ENCODE measurements around the gene SORBS2.

Gene SORBS2

GRCh38 chr4:185623444-185624258 lies 188.3 kb downstream of the SORBS2 start:
- no peak overlapping the region for H2AFZ ChIP-seq (ENCODE audit: insufficient read depth, low read length, poor library complexity)
- H3K14ac ChIP-seq (ENCODE audit: low read length): no peak overlapping the region
- no peak overlapping the region for H3K18ac ChIP-seq (ENCODE audit: low read length)
- WGBS (ENCODE audit: extremely low coverage, insufficient coverage, insufficient read length): no CpG with 5 or more reads among the region's 46 CpGs
- no peaks in the 10 kb centered on the region for H3K79me1 ChIP-seq (ENCODE audit: low read length)
- DNase-seq: no peak
- H4K8ac ChIP-seq (ENCODE audit: low read depth, low read length): no peak overlapping the region
- no peak overlapping the region for H4K12ac ChIP-seq (ENCODE audit: low read depth, low read length)
- H2BK12ac ChIP-seq (ENCODE audit: low read length): no peak overlapping the region
- H3K4me2 ChIP-seq (ENCODE audit: low read length): no peak overlapping the region
- no peaks in the 10 kb centered on the region for H3K27me3 ChIP-seq (ENCODE audit: insufficient read depth, low read length)
- no peak overlapping the region for H3K27ac ChIP-seq (ENCODE audit: low read depth, low read length)
- no peaks in the 10 kb centered on the region for H3K4me1 ChIP-seq (ENCODE audit: control insufficient read depth in 1 of 2, insufficient read depth in 2 of 2, low read length in 2 of 2)
- no peaks in the 10 kb centered on the region for H3K79me2 ChIP-seq (ENCODE audit: control insufficient read depth, insufficient read depth, low read length, poor library complexity)
- H3K23ac ChIP-seq (ENCODE audit: low read length): no peak overlapping the region
- H3K36me3 ChIP-seq (ENCODE audit: control insufficient read depth in 1 of 2, insufficient read depth in 2 of 2, low read length in 2 of 2): no peaks in the 10 kb centered on the region
- no peak overlapping the region for H2AK5ac ChIP-seq (ENCODE audit: low read length)
- H3K9me3 ChIP-seq (ENCODE audit: insufficient read depth, low read depth, low read length): peaks cover 4% of the 10 kb centered on the region
- H2BK120ac ChIP-seq (ENCODE audit: insufficient read depth, low read length, poor library complexity): no peak overlapping the region
- H3K4me3 ChIP-seq (ENCODE audit: low read depth, low read length): no peak overlapping the region
- no peak overlapping the region for H4K91ac ChIP-seq (ENCODE audit: low read depth, low read length)
- no peak overlapping the region for H3K9ac ChIP-seq (ENCODE audit: low read length)
- no peak overlapping the region for H2BK5ac ChIP-seq (ENCODE audit: low read depth, low read length, poor library complexity)
- H3K4ac ChIP-seq (ENCODE audit: low read depth, low read length): no peak overlapping the region

DNA sequence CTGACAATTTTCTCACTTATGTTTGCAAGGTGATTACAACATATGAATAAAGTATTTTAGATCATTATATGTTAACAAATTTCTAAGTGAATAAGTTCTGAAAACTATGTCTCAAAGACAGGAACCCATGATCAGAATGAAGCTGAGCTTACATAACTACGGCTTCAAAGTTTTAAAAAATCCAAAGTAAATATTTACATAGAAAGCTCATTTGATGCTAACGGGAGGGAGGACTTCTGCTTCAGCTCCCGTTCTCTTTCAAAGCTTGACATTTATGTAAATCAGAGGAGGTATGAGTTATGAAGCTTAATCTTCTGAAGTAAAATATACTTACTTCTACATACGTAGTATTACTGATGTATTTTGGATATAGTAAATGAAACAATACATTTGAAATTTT lies 203.8 kb downstream of the SORBS2 start:
- no peaks in the 10 kb centered on the region for H3K4me1 ChIP-seq (ENCODE audit: control insufficient read depth in 1 of 2, insufficient read depth in 2 of 2, low read length in 2 of 2)
- H3K9ac ChIP-seq (ENCODE audit: low read length): no peak overlapping the region
- no peak overlapping the region for H3K4me2 ChIP-seq (ENCODE audit: low read length)
- no peak overlapping the region for H2BK5ac ChIP-seq (ENCODE audit: low read depth, low read length, poor library complexity)
- no peak overlapping the region for H3K4me3 ChIP-seq (ENCODE audit: low read depth, low read length)
- H3K79me1 ChIP-seq (ENCODE audit: low read length): no peaks in the 10 kb centered on the region
- no peak overlapping the region for H3K27ac ChIP-seq (ENCODE audit: low read depth, low read length)
- H3K27me3 ChIP-seq (ENCODE audit: insufficient read depth, low read length): no peaks in the 10 kb centered on the region
- H3K9me3 ChIP-seq (ENCODE audit: insufficient read depth, low read depth, low read length): no peaks in the 10 kb centered on the region
- H3K36me3 ChIP-seq (ENCODE audit: control insufficient read depth in 1 of 2, insufficient read depth in 2 of 2, low read length in 2 of 2): no peaks in the 10 kb centered on the region
- no CpG with 5 or more reads among the region's 4 CpGs for WGBS (ENCODE audit: extremely low coverage, insufficient coverage, insufficient read length)
- H2BK12ac ChIP-seq (ENCODE audit: low read length): no peak overlapping the region
- no peak overlapping the region for H2AFZ ChIP-seq (ENCODE audit: insufficient read depth, low read length, poor library complexity)
- H2AK5ac ChIP-seq (ENCODE audit: low read length): no peak overlapping the region
- no peak for DNase-seq
- no peak overlapping the region for H3K14ac ChIP-seq (ENCODE audit: low read length)
- H4K8ac ChIP-seq (ENCODE audit: low read depth, low read length): no peak overlapping the region
- H3K18ac ChIP-seq (ENCODE audit: low read length): no peak overlapping the region
- no peak overlapping the region for H4K91ac ChIP-seq (ENCODE audit: low read depth, low read length)
- H3K79me2 ChIP-seq (ENCODE audit: control insufficient read depth, insufficient read depth, low read length, poor library complexity): no peaks in the 10 kb centered on the region
- H3K23ac ChIP-seq (ENCODE audit: low read length): no peak overlapping the region
- H4K12ac ChIP-seq (ENCODE audit: low read depth, low read length): no peak overlapping the region
- H2BK120ac ChIP-seq (ENCODE audit: insufficient read depth, low read length, poor library complexity): no peak overlapping the region
- H3K4ac ChIP-seq (ENCODE audit: low read depth, low read length): no peak overlapping the region

DNA sequence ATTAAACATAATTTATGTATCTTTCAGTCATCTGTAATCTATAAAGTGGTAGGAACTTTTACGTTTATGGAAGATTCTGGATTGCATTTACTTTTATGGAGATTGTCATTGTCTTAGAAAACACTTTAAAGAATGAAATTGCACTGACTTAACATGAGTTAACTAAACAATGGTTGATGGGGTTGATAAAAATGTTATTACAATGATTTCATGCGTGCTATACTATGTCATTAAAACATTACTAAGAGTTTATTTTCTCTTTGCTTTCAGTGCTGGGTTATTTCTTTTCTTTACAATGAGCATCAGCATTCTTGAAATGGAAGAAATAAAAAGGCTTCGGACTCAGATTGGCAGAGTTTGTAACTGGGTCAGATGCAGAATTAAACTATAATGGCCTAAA lies 209.6 kb downstream of the SORBS2 start:
- H2AK5ac ChIP-seq (ENCODE audit: low read length): no peak overlapping the region
- no peaks in the 10 kb centered on the region for H3K79me2 ChIP-seq (ENCODE audit: control insufficient read depth, insufficient read depth, low read length, poor library complexity)
- no peak overlapping the region for H2BK5ac ChIP-seq (ENCODE audit: low read depth, low read length, poor library complexity)
- no peak overlapping the region for H2AFZ ChIP-seq (ENCODE audit: insufficient read depth, low read length, poor library complexity)
- no peak for DNase-seq
- no peak overlapping the region for H3K4me2 ChIP-seq (ENCODE audit: low read length)
- H4K8ac ChIP-seq (ENCODE audit: low read depth, low read length): no peak overlapping the region
- H3K4me1 ChIP-seq (ENCODE audit: control insufficient read depth in 1 of 2, insufficient read depth in 2 of 2, low read length in 2 of 2): no peaks in the 10 kb centered on the region
- no peak overlapping the region for H2BK120ac ChIP-seq (ENCODE audit: insufficient read depth, low read length, poor library complexity)
- no peak overlapping the region for H4K12ac ChIP-seq (ENCODE audit: low read depth, low read length)
- no peak overlapping the region for H3K4me3 ChIP-seq (ENCODE audit: low read depth, low read length)
- no peak overlapping the region for H3K18ac ChIP-seq (ENCODE audit: low read length)
- no peak overlapping the region for H4K91ac ChIP-seq (ENCODE audit: low read depth, low read length)
- no peak overlapping the region for H2BK12ac ChIP-seq (ENCODE audit: low read length)
- H3K27ac ChIP-seq (ENCODE audit: low read depth, low read length): no peak overlapping the region
- WGBS (ENCODE audit: extremely low coverage, insufficient coverage, insufficient read length): no CpG with 5 or more reads among the region's 3 CpGs
- no peak overlapping the region for H3K14ac ChIP-seq (ENCODE audit: low read length)
- H3K27me3 ChIP-seq (ENCODE audit: insufficient read depth, low read length): no peaks in the 10 kb centered on the region
- H3K4ac ChIP-seq (ENCODE audit: low read depth, low read length): no peak overlapping the region
- H3K36me3 ChIP-seq (ENCODE audit: control insufficient read depth in 1 of 2, insufficient read depth in 2 of 2, low read length in 2 of 2): no peaks in the 10 kb centered on the region
- H3K9ac ChIP-seq (ENCODE audit: low read length): no peak overlapping the region
- H3K9me3 ChIP-seq (ENCODE audit: insufficient read depth, low read depth, low read length): no peaks in the 10 kb centered on the region
- H3K23ac ChIP-seq (ENCODE audit: low read length): no peak overlapping the region
- no peaks in the 10 kb centered on the region for H3K79me1 ChIP-seq (ENCODE audit: low read length)

- no peak overlapping the region for H2BK5ac ChIP-seq (ENCODE audit: low read depth, low read length, poor library complexity)
- no peak overlapping the region for H2AK5ac ChIP-seq (ENCODE audit: low read length)
- H3K36me3 ChIP-seq (ENCODE audit: control insufficient read depth in 1 of 2, insufficient read depth in 2 of 2, low read length in 2 of 2): no peaks in the 10 kb centered on the region
- H3K4me3 ChIP-seq (ENCODE audit: low read depth, low read length): no peak overlapping the region
- H3K79me1 ChIP-seq (ENCODE audit: low read length): no peaks in the 10 kb centered on the region
- no peak overlapping the region for H3K27ac ChIP-seq (ENCODE audit: low read depth, low read length)
- no peak overlapping the region for H2BK120ac ChIP-seq (ENCODE audit: insufficient read depth, low read length, poor library complexity)
- no peaks in the 10 kb centered on the region for H3K27me3 ChIP-seq (ENCODE audit: insufficient read depth, low read length)
- H3K14ac ChIP-seq (ENCODE audit: low read length): no peak overlapping the region
- H3K18ac ChIP-seq (ENCODE audit: low read length): no peak overlapping the region
- H3K23ac ChIP-seq (ENCODE audit: low read length): no peak overlapping the region
- no peak overlapping the region for H3K9ac ChIP-seq (ENCODE audit: low read length)
- no peak overlapping the region for H4K12ac ChIP-seq (ENCODE audit: low read depth, low read length)
- H3K79me2 ChIP-seq (ENCODE audit: control insufficient read depth, insufficient read depth, low read length, poor library complexity): no peaks in the 10 kb centered on the region
- H3K4ac ChIP-seq (ENCODE audit: low read depth, low read length): no peak overlapping the region
- no peak overlapping the region for H2BK12ac ChIP-seq (ENCODE audit: low read length)
- no peak overlapping the region for H4K91ac ChIP-seq (ENCODE audit: low read depth, low read length)
- WGBS (ENCODE audit: extremely low coverage, insufficient coverage, insufficient read length): no CpG with 5 or more reads among the region's 9 CpGs
- H3K4me2 ChIP-seq (ENCODE audit: low read length): no peak overlapping the region
- H2AFZ ChIP-seq (ENCODE audit: insufficient read depth, low read length, poor library complexity): no peak overlapping the region
- no peak for DNase-seq
- H4K8ac ChIP-seq (ENCODE audit: low read depth, low read length): no peak overlapping the region
- H3K9me3 ChIP-seq (ENCODE audit: insufficient read depth, low read depth, low read length): no peaks in the 10 kb centered on the region
- no peaks in the 10 kb centered on the region for H3K4me1 ChIP-seq (ENCODE audit: control insufficient read depth in 1 of 2, insufficient read depth in 2 of 2, low read length in 2 of 2)
These were observed 211.1 kb downstream of the SORBS2 start for GRCh38 chr4:185600801-185601434.

Measured in trophoblast cell (in vitro differentiated cells and primary cell).